ENCODE results near the gene SUSD3.
A peak's percentile ranks its signal among the peaks of the same experiment; 100 is the strongest.

The SUSD3 gene

DNA sequence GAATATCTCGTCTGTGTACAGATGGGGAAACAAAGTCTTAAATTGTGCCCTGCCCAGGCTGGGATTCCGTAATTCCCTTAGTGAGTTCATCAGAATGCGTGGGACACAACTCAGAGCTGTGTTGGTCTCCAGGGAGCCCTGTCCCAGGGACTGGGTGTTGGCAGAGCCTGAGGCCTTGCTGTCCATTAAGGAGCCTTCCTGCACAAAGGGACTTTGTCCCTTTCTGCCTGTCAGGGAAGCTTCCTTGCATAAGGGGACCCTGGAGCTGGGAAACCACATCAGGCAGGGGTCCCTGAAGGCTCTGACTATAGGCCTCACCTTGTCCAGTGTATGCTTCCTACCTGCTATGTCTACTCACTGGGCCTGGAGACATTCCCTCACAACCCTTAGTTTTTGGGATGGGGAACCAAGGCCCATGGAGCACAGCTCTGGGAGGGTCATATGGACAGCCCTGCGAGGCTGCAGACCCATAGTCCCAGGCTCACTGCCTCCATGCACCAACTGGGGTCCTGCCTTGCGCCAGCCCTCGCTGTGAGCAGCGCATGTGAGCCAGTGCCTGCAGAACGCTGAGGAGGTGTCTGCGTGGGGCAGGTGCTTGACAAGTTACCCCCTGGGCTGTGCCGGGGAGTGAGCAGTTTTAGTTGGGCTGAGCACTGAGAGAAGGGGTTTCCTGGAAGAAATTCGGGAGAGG, 39.2 kb downstream of the SUSD3 start:
- peak overlapping the region; percentile 78 for H3K9ac ChIP-seq (ENCODE audit: low read depth, low read length)
- peaks cover 18% of the 10 kb centered on the region for H3K79me2 ChIP-seq (ENCODE audit: insufficient read depth, low read length)
- DNase-seq (no peak), ATAC-seq (ENCODE audit: insufficient read depth, low read depth) (no peak)
- no peaks in the 10 kb centered on the region for H3K27me3 ChIP-seq (ENCODE audit: insufficient read depth, low read length, poor library complexity)
- H3K36me3 ChIP-seq (ENCODE audit: insufficient read depth, low read length) = no peaks in the 10 kb centered on the region; the same call in 1 of the 2 replicates
- peaks cover 33% of the 10 kb centered on the region for H3K4me1 ChIP-seq (ENCODE audit: insufficient read depth, low read length)
- no peaks in the 10 kb centered on the region for H4K20me1 ChIP-seq (ENCODE audit: insufficient read depth, low read length)
- TF ChIP-seq, protein P1, sequence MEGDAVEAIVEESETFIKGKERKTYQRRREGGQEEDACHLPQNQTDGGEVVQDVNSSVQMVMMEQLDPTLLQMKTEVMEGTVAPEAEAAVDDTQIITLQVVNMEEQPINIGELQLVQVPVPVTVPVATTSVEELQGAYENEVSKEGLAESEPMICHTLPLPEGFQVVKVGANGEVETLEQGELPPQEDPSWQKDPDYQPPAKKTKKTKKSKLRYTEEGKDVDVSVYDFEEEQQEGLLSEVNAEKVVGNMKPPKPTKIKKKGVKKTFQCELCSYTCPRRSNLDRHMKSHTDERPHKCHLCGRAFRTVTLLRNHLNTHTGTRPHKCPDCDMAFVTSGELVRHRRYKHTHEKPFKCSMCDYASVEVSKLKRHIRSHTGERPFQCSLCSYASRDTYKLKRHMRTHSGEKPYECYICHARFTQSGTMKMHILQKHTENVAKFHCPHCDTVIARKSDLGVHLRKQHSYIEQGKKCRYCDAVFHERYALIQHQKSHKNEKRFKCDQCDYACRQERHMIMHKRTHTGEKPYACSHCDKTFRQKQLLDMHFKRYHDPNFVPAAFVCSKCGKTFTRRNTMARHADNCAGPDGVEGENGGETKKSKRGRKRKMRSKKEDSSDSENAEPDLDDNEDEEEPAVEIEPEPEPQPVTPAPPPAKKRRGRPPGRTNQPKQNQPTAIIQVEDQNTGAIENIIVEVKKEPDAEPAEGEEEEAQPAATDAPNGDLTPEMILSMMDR (IDR thresholded peaks at IDR 0.05; ENCODE audit: borderline replicate concordance, extremely low read depth, low read length, poor library complexity, severe bottlenecking) = no peak
- TF ChIP-seq EZH2 (IDR thresholded peaks at IDR 0.05; ENCODE audit: borderline replicate concordance, low read depth, low read length, severe bottlenecking) = no peak
- H2AFZ ChIP-seq (ENCODE audit: low read depth, low read length) = no peak overlapping the region
- peak overlapping the region in 1 of 2 experiments; percentile 83; a peak in 2 of 4 replicates for H3K4me3 ChIP-seq (ENCODE audit: low read depth in 1 of 2, low read length in 2 of 2)
- H3K4me2 ChIP-seq (ENCODE audit: insufficient read depth, low read length) = peak overlapping the region; percentile 91
- no peak overlapping the region for H3K27ac ChIP-seq (ENCODE audit: low read length)
- no peaks in the 10 kb centered on the region for H3K9me3 ChIP-seq (ENCODE audit: insufficient read depth, low read length, severe bottlenecking)

DNA sequence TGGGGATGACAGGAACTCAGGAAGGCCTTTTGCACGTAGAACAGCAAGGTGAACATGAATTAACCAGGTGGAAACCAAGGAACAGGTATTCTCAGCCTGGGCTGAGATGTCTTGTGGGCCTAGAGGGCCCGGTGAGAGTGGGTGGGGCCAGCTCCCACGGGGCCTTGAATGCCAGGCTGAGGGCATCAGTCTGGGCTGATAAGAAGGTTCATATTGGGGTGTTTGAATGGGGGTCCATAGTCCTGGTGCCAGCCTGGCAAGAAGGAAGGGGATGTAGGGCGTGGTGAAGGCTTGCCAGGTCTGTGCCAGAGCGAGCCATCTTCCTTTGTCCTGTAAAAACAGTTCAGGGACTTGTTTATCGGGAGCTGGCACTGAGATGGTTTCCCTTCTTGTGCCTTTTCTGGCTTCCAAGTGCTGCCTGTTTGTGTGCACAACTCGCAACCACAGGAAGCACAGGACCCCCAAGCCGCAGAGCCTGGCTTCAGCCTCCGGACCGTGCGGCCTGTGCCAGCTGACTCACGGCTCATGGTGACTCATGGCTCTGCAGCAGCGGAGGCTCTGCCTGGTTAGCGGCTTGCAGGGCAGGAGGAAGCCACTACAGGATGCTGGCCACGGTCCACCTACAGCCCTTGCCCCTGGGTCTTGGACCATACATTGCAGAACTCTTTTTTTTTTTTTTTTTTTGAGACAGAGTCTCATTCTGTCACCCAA, 39.9 kb downstream of the SUSD3 start:
- Histone ChIP-seq H3K36me3 (ENCODE audit: insufficient read depth, low read length) (no peaks in the 10 kb centered on the region; the same call in 1 of the 2 replicates), H4K20me1 (ENCODE audit: insufficient read depth, low read length) (no peaks in the 10 kb centered on the region), H3K4me1 (ENCODE audit: insufficient read depth, low read length) (peaks cover 33% of the 10 kb centered on the region), H3K27ac (ENCODE audit: low read length) (no peak overlapping the region), H3K4me3 (ENCODE audit: low read depth in 1 of 2, low read length in 2 of 2) (no peak overlapping the region), H3K4me2 (ENCODE audit: insufficient read depth, low read length) (peak overlapping the region; percentile 91), H3K79me2 (ENCODE audit: insufficient read depth, low read length) (peaks cover 18% of the 10 kb centered on the region), H2AFZ (ENCODE audit: low read depth, low read length) (no peak overlapping the region), H3K9me3 (ENCODE audit: insufficient read depth, low read length, severe bottlenecking) (no peaks in the 10 kb centered on the region), H3K9ac (ENCODE audit: low read depth, low read length) (no peak overlapping the region), H3K27me3 (ENCODE audit: insufficient read depth, low read length, poor library complexity) (no peaks in the 10 kb centered on the region)
- DNase-seq = no peak
- TF ChIP-seq, protein P1 (IDR thresholded peaks at IDR 0.05; ENCODE audit: borderline replicate concordance, extremely low read depth, low read length, poor library complexity, severe bottlenecking) = no peak
- ATAC-seq (ENCODE audit: insufficient read depth, low read depth) = no peak

DNA sequence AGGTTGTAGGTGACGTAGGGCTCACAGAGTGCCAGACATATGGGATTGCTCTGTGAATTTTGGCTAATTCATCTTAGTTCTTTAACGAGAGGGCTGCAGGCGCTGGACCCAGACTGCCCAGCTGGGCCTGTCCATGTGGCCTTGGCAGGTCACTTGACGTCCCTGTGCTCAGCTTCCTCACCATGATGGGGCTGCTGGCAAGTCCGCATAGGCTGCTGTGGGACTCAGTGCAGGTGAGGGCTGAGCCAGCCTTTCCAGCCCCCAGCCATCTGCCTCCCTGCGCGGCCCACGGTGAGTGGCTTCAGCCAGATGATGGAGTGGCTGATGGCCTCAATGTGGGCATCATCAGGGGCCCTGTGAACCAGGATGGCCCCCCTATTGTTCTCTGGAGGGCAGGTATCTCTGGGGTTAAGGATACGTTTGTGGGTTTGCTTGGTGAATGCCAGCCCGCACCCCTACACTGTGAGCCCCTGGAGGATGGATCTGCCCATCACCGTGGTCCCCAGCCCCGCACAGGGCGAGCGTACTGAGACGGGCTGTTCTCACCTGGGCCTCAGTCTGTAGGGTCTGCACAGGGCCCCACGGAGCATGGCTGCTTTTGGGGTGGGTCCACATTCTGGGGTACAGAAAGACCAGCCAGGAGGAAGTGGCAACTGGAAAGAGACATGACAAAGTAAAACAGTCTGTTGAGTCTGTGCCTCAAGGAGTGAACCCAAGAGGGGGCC, 41.2 kb downstream of the SUSD3 start:
- Histone ChIP-seq H2AFZ (ENCODE audit: low read depth, low read length) (no peak overlapping the region), H3K27ac (ENCODE audit: low read length) (no peak overlapping the region), H3K36me3 (ENCODE audit: insufficient read depth, low read length) (no peaks in the 10 kb centered on the region; the same call in 1 of the 2 replicates), H3K9me3 (ENCODE audit: insufficient read depth, low read length, severe bottlenecking) (no peaks in the 10 kb centered on the region), H3K4me2 (ENCODE audit: insufficient read depth, low read length) (no peak overlapping the region), H3K4me3 (ENCODE audit: low read depth in 1 of 2, low read length in 2 of 2) (no peak overlapping the region), H4K20me1 (ENCODE audit: insufficient read depth, low read length) (no peaks in the 10 kb centered on the region), H3K9ac (ENCODE audit: low read depth, low read length) (no peak overlapping the region), H3K4me1 (ENCODE audit: insufficient read depth, low read length) (peaks cover 28% of the 10 kb centered on the region), H3K79me2 (ENCODE audit: insufficient read depth, low read length) (peaks cover 18% of the 10 kb centered on the region), H3K27me3 (ENCODE audit: insufficient read depth, low read length, poor library complexity) (no peaks in the 10 kb centered on the region)
- no peak for ATAC-seq (ENCODE audit: insufficient read depth, low read depth)
- no peak for TF ChIP-seq EZH2 (IDR thresholded peaks at IDR 0.05; ENCODE audit: borderline replicate concordance, low read depth, low read length, severe bottlenecking)
- TF ChIP-seq, protein P1 (IDR thresholded peaks at IDR 0.05; ENCODE audit: borderline replicate concordance, extremely low read depth, low read length, poor library complexity, severe bottlenecking) = no peak
- no peak for DNase-seq
